Brain pericyte (primary cell): Measurements from ENCODE around the gene IRF3.

Source experiments
- DNase-seq: peaks from one replicate; pipeline ENCODE4 v3.0.0-alpha.2; 2012; ENCODE audit warnings: low read depth, low spot score

IRF3 gene

GRCh38 chr19:49687566-49688316 lies 22.1 kb upstream of the IRF3 start:
- no peak for DNase-seq

DNA sequence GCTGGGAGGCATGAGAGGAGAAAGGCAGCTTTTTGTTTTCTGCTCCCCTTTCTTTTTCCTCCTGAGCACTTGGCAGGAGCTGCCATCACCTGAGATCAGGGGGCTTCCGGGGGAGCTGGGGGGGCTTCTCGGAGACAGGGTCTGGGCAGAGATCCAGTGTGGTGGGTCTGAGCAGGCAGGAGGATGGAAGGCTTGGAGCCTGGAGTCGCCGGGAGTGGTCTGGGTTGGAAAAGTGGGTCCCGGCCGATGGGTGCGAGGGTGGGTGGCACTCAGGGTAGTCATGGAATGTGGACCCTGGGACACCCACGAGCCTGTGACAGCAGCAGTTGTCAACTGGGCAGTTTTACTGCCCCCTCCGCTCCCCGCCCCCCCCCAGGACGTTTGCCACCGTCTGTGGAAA lies 21.5 kb upstream of the IRF3 start:
- no peak for DNase-seq

DNA sequence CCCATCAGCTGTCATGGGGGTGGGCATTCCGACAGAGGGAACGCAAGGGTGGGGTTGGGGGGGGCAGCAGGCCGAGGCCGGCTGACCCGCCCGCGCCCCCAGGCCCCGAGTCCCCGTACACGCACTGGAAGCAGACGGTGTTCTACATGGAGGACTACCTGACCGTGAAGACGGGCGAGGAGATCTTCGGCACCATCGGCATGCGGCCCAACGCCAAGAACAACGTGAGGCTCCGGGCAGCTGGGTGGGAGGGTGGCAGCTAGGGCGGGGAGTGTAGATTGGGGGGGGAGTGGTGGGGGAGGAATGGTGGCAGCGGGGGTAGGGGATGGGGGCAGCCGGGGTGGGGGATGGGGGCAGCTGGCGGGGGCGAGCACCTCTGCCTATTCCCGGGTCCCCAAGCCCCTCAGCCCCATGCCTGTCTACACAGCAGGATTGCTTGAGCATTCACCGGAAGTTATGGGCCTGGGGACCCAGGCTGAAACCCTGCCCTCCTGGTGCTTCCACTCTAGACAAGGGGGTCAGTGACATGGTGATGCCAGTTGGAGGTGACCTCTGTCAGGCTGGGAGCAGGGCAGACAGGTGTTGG lies 20.9 kb upstream of the IRF3 start:
- no peak for DNase-seq

- no peak for DNase-seq
Measured at GRCh38 chr19:49685845-49686332, 20.2 kb upstream of the IRF3 start.

DNA sequence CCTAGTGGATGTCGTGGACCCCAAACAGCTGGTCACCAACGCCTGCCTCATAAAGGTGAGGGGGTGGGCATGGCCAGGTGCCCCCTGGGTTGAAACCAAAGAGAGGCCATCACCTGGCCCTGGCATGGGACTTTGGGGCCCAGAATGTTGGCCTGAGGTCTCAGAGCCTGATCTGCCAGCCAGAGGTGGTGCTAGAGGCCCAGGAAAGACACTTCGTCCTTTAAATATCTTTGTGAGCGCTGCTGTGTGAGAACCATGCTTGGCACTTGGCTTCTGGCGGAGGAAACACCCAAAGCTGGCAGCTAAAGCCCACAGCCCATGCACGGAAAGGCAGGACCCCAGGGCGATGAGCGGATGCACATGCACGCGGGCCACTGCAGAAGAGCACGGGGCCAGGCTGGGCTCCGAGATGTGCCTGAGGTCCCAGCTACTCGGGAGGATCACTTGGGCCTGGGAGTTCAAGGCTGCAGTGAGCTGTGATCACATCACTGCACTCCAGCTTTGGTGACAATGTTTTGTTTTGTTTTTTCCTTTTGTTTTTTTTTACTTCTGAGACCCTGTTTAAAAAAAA lies 19.4 kb upstream of the IRF3 start:
- DNase-seq: no peak

DNA sequence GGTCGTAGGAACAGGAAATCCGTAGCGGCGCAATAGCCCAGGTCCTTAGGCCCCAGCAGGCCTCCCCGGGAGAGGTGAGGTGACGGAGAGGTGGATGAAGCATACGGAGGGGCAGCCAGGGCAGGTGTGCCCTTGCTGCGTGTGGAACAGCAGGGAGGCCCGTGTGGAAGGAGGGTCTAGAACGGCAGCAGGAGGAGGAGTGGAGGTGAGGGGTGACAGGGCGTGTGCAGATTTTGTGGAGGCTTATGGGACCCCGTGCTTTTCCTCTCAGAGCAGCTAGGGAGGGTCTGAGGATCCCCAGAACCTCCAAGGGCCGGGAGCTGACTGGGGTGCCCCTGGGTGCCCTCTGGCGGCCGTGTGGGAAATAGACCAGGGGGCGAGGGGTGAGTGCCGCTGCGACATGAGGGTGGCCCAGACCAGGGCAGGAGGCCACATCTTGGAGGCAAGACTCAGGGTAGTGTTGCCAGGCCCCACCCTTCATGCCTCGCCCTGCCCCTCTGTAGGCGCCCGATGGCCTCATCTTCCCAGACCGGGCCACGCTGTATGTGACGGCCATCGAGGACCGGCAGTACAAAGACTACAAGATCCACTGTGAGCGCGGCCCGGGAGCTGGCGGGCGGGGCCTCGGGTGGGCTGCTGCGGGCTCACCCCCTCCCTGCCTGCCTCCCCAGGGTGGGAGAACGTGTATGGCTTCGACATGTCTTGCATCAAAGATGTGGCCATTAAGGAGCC lies 18.8 kb upstream of the IRF3 start:
- no peak for DNase-seq

DNA sequence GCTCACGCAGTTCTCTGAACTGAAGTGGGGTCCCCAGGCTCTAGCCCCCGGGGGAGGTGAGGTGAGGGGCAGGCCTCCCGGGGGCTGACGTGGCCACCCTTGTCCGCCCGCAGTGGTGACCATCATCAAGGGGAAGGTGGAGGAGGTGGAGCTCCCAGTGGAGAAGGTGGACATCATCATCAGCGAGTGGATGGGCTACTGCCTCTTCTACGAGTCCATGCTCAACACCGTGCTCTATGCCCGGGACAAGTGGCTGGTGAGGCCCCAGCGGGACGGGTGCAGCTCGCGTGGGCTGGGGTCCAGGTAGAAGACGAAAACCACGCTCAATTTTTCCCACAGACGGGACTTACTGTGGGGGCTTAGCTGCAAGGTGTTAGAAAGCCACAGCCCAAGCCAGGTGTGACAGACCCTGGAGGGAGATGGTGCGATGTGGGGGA lies 18.2 kb upstream of the IRF3 start:
- DNase-seq: no peak

GRCh38 chr19:49682274-49682673 lies 16.6 kb upstream of the IRF3 start:
- DNase-seq: no peak

DNA sequence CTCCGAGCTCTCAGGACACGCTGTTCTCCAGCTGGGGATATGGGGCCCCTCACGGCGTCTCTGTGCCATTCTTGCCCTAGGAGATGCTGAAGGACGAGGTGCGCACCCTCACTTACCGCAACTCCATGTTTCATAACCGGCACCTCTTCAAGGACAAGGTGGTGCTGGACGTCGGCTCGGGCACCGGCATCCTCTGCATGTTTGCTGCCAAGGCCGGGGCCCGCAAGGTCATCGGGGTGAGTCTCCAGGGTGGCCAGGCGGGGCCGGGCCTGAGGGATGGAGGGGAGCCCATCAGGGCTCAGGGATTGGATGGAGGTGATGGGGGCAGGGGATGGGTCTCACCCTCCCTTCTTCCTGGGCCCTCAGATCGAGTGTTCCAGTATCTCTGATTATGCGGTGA lies 16.2 kb upstream of the IRF3 start:
- DNase-seq: no peak

DNA sequence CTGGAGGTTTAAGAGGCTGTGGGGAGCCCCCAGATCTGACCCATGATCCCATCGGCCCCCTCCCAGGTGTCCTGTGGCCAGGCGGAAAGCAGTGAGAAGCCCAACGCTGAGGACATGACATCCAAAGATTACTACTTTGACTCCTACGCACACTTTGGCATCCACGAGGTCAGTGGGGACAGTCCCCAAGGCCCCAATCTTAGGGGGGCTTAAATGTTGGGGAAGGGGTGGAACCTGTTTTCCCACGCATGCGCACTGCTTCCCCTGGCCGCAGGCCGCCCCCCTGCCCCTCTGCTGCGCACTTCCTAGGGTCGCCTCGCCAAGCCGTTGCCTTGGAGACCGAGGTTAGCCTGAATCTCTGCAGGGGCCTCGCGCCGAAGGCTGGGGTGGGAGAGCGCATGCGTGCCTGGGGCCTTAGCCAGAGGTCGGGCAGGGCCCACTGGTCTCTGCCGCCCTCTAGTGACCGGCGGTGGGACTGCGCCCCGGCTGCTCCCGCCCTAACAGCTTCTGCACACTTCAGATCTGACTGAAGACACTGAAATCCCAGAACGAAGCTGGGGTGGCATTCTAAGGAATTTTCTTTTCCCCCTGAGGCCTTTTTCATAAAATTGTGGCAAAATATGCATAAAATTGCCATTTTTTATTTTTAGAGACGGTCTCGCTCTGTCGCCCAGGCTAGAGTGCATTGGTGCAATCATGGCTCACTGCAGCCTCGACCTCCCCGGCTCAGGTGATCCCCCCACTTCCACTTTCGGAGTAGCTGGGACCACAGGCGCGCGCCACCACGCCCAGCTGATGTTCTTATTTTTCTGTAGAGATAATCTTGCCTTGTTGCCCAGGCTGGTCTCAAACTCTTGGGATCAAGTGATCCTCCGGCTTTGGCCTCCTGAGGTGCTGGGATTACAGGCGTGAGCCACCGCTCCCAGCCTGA lies 15.0 kb upstream of the IRF3 start:
- DNase-seq: peak; percentile 77

DNA sequence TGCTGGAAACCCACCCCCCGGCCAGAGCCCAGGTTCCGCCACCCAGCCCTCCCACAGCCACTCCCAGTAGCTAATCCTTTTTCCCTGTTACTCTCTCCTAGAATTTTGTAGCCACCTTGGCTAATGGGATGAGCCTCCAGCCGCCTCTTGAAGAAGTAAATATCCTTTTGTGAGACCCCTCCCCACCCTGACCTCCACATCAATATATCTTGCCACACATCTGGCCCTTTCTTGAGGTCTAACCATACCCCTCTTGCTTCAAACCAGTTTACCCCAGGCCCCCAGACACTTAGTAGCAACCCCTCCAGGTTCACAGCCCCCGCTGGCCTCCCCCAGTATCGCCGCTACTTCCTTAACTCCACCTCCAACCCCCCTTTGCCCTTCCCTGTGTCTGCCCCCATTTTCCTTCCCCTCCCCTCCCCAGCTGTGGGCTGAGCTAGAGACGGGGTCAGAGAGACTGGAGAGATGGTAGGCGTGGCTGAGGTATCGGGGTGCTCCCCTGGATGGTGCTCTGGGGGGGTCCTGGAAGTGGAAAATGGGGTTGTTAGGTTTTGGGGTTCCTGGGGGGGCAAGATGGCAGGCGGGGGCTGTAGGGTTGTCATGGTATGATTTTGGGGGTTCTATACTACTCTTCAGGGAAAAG lies 14.2 kb upstream of the IRF3 start:
- DNase-seq: no peak

- DNase-seq: no peak
Measured at GRCh38 chr19:49678985-49679770, 13.5 kb upstream of the IRF3 start.

GRCh38 chr19:49677901-49678674 lies 12.4 kb upstream of the IRF3 start:
- no peak for DNase-seq

DNA sequence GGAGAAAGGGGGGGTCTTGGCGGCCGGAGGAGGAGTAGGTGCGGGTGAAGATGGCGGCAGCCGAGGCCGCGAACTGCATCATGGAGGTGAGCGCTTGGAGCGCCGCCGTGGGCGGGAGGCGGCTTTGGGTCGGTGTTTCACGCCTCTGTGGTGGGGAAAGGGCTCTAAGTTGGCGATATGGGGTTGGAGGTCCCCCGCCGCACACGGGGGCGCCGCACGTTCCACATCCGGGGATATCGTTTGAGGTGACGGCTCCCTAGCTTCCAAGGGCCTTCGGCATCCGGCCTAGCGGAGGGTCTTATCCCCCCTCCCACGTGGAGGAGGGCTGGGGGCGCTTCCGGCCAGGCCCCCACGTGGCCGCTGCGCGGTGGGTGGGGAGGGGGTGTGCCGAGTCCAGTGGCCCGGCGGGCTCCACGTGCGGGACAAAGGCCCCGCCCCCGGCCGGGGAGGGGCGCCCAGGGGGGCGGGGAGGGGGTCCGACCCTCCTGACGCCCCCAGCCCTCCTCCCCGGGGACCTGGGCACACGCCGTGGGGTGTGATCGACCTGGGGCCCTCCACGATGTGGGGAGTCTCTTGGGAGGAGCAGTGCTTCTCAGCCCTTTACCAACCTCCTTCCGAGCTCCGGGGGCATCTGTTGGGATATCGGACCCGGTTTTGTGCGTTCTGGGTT lies 11.7 kb upstream of the IRF3 start, which contains the start of gene PRMT1:
Gene PRMT1 (plus strand): TSS at position 41 of the 670 bp plus-strand sequence. CDS start 10 bp downstream, at position 51.
- no peak for DNase-seq

GRCh38 chr19:49676784-49677230 lies 11.2 kb upstream of the IRF3 start:
- peak; percentile 100 for DNase-seq

DNA sequence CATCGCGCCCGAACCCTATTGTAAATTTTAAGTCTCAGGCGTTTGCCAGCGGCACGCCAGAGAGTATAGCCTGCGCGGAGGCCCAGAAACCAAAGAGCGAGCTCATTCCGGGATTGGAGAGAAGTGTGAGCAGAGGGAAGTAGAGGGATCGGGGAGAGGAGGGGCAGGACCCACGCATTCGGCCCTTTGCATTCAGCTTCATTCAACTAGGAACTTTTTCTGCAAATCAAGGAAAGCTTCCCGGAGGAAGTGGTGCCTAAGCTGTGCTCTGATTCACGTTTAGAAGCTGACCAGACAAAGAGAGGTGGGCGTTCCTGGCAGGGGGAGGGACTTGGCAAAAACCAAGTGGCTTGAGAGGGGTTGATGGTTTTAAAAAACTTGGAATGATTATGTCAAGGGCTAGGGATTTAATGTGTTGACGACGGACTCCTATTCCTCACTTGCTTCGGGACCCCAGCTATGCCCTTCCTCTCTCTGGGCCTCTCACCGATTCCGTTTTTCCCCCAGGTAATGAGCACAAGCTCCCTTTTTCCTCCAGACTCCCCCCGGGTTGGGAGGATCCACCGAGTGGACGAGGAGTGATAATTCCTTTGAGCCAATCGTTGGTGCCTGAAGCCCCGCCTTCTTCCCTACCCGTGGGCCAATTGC lies 10.6 kb upstream of the IRF3 start:
- no peak for DNase-seq

GRCh38 chr19:49672131-49672919 lies 6.7 kb upstream of the IRF3 start:
- no peak for DNase-seq
